Brain microvascular endothelial cell (primary cell): ENCODE measurements around the gene POSTN.

Experiments
- DNase-seq: peaks from one replicate; pipeline ENCODE4 v3.0.0-alpha.2; 2020
- H3K27ac ChIP-seq: fragments of 250-450 bp; sonication (Bioruptor Pico); 2 replicates; pipeline ENCODE4 v1.5.1; 2020; ENCODE audit warnings: mild to moderate bottlenecking, moderate library complexity
- H3K27me3 ChIP-seq: fragments of 250-450 bp; sonication (Bioruptor Pico); replicated peaks from 2 replicates; pipeline ENCODE4 v1.5.1; 2020; ENCODE audit warnings: mild to moderate bottlenecking
- H3K36me3 ChIP-seq: fragments of 250-450 bp; sonication (Bioruptor Pico); replicated peaks from 2 replicates; pipeline ENCODE4 v1.5.1; 2020; ENCODE audit warnings: mild to moderate bottlenecking
- H3K4me3 ChIP-seq: 2 replicates; pipeline ENCODE4 v1.5.1; 2011; ENCODE audit warnings: low read depth, mild to moderate bottlenecking, control low read depth, low read length, moderate library complexity
- in situ Hi-C: cut with HindIII; loops from 2 replicates; pipeline ENCODE4 v1.10.0; 2017; ENCODE audit warnings: low sequenced_read_pairs, low pct_ligation_motif_present
- TF ChIP-seq, protein P1 (sequence below): IDR thresholded peaks from 2 replicates; pipeline ENCODE4 v1.5.1; 2011; ENCODE audit warnings: low read depth, mild to moderate bottlenecking, moderate library complexity, low read length, control low read depth, inconsistent platforms; ENCODE audit errors: missing control alignments

POSTN gene

DNA sequence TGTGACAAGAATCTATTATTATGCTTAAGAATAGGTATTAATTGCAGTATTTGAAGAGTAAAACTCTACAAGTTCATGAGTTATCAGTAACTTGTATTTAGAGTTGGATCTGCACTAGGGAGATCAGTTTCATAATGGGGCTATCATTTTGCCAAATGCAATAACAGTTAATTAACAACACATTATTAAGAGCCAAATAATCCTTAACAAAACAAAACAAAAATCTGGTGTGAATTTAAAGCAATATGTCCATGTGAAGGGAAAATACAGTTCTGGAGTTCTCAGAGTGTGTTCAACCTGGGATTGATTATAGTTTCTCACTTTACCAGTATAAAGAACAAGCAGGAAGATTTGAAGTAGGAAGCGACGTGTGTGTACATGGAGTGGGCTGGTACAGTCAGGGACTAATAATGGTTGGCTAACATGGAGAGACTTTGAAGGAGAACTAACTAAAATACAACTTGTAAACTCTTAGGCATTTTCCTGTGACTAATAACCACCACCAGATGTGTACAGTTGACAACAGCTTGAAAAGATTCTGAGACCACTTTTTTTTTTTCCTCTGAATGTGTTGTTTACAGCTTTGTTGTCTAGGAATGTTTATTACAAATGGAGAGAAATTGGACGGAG lies 58.5 kb downstream of the POSTN start:
- Histone ChIP-seq H3K4me3 (no peak overlapping the region), H3K36me3 (no peaks in the 10 kb centered on the region), H3K27me3 (no peaks in the 10 kb centered on the region), H3K27ac (peak overlapping the region; percentile 47)
- DNase-seq, result peak; percentile 39
- in situ Hi-C loops, result no loop called here
- TF ChIP-seq, protein P1, sequence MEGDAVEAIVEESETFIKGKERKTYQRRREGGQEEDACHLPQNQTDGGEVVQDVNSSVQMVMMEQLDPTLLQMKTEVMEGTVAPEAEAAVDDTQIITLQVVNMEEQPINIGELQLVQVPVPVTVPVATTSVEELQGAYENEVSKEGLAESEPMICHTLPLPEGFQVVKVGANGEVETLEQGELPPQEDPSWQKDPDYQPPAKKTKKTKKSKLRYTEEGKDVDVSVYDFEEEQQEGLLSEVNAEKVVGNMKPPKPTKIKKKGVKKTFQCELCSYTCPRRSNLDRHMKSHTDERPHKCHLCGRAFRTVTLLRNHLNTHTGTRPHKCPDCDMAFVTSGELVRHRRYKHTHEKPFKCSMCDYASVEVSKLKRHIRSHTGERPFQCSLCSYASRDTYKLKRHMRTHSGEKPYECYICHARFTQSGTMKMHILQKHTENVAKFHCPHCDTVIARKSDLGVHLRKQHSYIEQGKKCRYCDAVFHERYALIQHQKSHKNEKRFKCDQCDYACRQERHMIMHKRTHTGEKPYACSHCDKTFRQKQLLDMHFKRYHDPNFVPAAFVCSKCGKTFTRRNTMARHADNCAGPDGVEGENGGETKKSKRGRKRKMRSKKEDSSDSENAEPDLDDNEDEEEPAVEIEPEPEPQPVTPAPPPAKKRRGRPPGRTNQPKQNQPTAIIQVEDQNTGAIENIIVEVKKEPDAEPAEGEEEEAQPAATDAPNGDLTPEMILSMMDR, result no peak

DNA sequence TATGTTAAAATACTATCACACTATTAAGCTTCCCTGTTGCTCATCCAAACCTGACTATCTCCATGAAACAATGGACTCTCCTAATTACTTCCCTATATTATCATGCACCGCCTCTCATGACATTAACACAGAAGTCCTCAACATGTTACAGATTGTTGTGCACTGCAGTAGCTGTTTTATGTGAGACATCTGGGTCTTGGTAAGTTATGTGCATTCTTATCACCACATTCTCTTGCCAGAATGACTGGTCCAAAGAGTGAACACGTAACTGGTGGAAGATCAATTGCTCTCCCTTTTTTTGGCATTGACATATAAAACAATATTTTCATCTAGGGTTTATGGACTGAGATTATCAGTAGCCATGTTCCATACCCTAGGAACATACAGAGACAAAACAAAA lies 59.4 kb downstream of the POSTN start:
- no peak overlapping the region for H3K4me3 ChIP-seq

DNA sequence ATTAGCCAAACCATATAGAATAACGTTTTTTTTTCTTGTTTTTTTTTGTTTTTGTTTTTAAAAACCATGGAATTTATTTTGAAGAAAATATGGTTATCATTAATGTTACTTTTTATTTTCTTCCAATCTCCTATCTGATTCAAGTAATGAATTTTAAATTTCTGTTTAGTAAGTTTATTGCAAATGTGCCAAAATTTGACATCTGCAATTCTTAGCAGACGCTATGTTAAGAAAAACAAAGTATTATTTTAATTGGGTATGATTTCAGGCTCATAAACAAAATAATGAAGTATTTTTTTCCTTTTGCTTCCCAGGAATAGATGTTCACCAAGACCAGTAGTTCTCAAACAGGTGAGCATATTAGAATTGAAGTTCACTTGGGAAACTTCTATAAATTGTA lies 63.1 kb downstream of the POSTN start:
- Histone ChIP-seq H3K27me3 (no peaks in the 10 kb centered on the region), H3K36me3 (no peaks in the 10 kb centered on the region), H3K27ac (no peak overlapping the region), H3K4me3 (no peak overlapping the region)
- TF ChIP-seq, protein P1, result no peak
- DNase-seq, result no peak
- in situ Hi-C loops, result no loop called here

More for the DNA sequence above, 59.4 kb downstream of the POSTN start:
- H3K36me3 ChIP-seq, result no peaks in the 10 kb centered on the region
- H3K27ac ChIP-seq, result no peak overlapping the region
- TF ChIP-seq, protein P1, result no peak
- H3K27me3 ChIP-seq, result no peaks in the 10 kb centered on the region
- no peak for DNase-seq
- in situ Hi-C loops, result no loop called here

DNA sequence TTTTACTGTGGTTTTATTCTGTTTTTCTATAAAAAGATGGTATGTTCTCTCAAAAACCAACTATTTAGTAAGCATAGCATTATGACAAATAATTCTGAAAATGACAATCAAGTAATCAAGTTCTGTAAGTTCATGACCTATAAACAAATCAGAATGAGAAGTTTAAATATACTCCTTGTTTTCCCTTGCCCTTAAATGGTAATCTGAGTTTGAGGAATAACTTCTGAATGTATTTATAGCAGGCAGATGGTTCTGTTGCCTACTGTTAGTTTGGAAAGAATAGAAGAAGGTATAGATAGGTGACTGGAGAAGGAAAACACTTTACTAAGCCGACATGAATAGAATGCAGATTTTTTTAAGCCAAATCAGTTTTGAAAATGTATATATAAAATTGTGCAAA lies 63.9 kb downstream of the POSTN start:
- Histone ChIP-seq H3K27ac (peak overlapping the region; percentile 91), H3K27me3 (no peaks in the 10 kb centered on the region), H3K36me3 (no peaks in the 10 kb centered on the region), H3K4me3 (no peak overlapping the region)
- DNase-seq, result no peak
- in situ Hi-C loops, result no loop called here
- TF ChIP-seq, protein P1, result no peak

DNA sequence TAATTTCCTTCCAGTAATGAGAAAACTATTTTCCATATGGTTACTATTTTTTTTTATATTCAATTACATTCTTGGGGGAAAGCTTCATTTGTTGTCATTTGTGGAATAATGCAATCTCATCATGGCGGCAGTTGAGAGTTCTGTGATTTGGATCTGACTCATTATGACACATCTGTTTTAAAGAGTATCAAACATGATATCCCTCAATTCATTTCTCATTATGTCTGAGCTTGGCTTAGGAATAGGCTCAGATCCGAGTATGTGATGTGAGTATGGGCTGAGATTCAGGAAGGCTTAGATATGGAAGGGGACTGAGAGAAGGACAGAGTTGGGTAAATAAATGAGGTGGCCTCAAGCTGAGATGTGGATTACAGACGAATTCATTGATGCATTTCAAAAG lies 64.4 kb downstream of the POSTN start:
- DNase-seq, result peak; percentile 80
- Histone ChIP-seq H3K27ac (peak overlapping the region; percentile 91), H3K36me3 (no peaks in the 10 kb centered on the region)

More for the DNA sequence above, 64.4 kb downstream of the POSTN start:
- TF ChIP-seq, protein P1, result no peak
- no peak overlapping the region for H3K4me3 ChIP-seq
- no peaks in the 10 kb centered on the region for H3K27me3 ChIP-seq
- in situ Hi-C loops, result no loop called here
